ENCODE results near the gene ATP6V1F. TPM values are rescaled to one million over a fixed set of nuclear protein-coding genes. Genes with fewer than 3 reads are reported as not detected.

ATP6V1F gene
- total RNA-seq, 1 experiment from 2014 or later: 149 TPM

DNA sequence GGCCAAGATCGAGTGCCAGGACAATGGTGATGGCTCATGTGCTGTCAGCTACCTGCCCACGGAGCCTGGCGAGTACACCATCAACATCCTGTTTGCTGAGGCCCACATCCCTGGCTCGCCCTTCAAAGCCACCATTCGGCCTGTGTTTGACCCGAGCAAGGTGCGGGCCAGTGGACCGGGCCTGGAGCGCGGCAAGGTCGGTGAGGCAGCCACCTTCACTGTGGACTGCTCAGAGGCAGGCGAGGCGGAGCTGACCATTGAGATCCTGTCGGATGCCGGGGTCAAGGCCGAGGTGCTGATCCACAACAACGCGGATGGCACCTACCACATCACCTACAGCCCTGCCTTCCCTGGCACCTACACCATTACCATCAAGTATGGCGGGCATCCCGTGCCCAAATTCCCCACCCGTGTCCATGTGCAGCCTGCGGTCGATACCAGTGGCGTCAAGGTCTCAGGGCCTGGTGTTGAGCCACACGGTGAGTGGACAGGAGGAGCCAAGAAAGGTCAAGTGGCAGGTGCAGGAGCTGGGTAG is 17.8 kb upstream of the ATP6V1F start:
- no peak overlapping the region for H3K9ac ChIP-seq (ENCODE audit: low read length)
- no peaks in the 10 kb centered on the region for H3K79me2 ChIP-seq (ENCODE audit: insufficient read depth, low read length)
- intact Hi-C loops (cut with micrococcal nuclease): no loop called here
- no peak overlapping the region for H2AFZ ChIP-seq (ENCODE audit: low read depth, low read length, poor library complexity, severe bottlenecking)
- peaks cover 0 to 22% of the 10 kb centered on the region in 2 experiments; a peak in 1 of 4 replicates for H3K36me3 ChIP-seq (ENCODE audit: control insufficient read depth in 1 of 2, insufficient read depth in 2 of 2, low read length in 2 of 2)
- H3K9me3 ChIP-seq (ENCODE audit: control insufficient read depth in 1 of 2, insufficient read depth in 1 of 2, low read depth in 1 of 2, low read length in 2 of 2): no peaks in the 10 kb centered on the region
- peaks cover 0 to 8% of the 10 kb centered on the region in 2 experiments; a peak in 2 of 4 replicates for H3K4me1 ChIP-seq (ENCODE audit: control insufficient read depth in 1 of 2, insufficient read depth in 2 of 2, low read length in 2 of 2)
- H3K27ac ChIP-seq (ENCODE audit: low read depth, low read length): no peak overlapping the region
- no peak for TF ChIP-seq YY1 (IDR thresholded peaks at IDR 0.05; ENCODE audit: extremely low read depth, insufficient replicate concordance, low read depth, low read length)
- no peak for TF ChIP-seq EZH2phosphoT487 (IDR thresholded peaks at IDR 0.05; ENCODE audit: borderline replicate concordance)
- TF ChIP-seq CBX3 (IDR thresholded peaks at IDR 0.05; ENCODE audit: low read depth): no peak
- H3K27me3 ChIP-seq (ENCODE audit: insufficient read depth, low read length): no peaks in the 10 kb centered on the region
- no peaks in the 10 kb centered on the region for H3K9me2 ChIP-seq (ENCODE audit: insufficient read depth)
- RAD21 ChIA-PET (ENCODE audit: low non-redundant PET in 1 of 2, low total read pairs in 2 of 2, uncharacterized antibody in 2 of 2, unreplicated experiment in 2 of 2): no interaction called here
- DNase-seq (ENCODE audit: low read depth, low spot score) (no peak), ATAC-seq (no peak)
- POLR2A ChIA-PET: no interaction called here
- no peak overlapping the region for H3K4me2 ChIP-seq (ENCODE audit: low read length)
- H4K20me1 ChIP-seq (ENCODE audit: insufficient read depth): no peaks in the 10 kb centered on the region
- H3K4me3 ChIP-seq (replicated peaks in 1 of 2; ENCODE audit: low read depth in 1 of 2, low read length in 2 of 2): no peak overlapping the region
- CTCF ChIA-PET: no interaction called here
- BruUV-seq (replicated peaks): no TSS peak

GRCh38 chr7:128845475-128845874 is 17.2 kb upstream of the ATP6V1F start:
- RAD21 ChIA-PET (ENCODE audit: low non-redundant PET in 1 of 2, low total read pairs in 2 of 2, uncharacterized antibody in 2 of 2, unreplicated experiment in 2 of 2): no interaction called here
- POLR2A ChIA-PET: no interaction called here
- no peak for DNase-seq (ENCODE audit: low read depth, low spot score)

More at GRCh38 chr7:128845475-128845874, 17.2 kb upstream of the ATP6V1F start:
- no peak for ATAC-seq
- TF ChIP-seq EZH2 (IDR thresholded peaks at IDR 0.05) (no peak), ZFX (IDR thresholded peaks at IDR 0.05) (no peak), ZNF274 (IDR thresholded peaks at IDR 0.05; ENCODE audit: low read depth, low read length) (no peak), CEBPB (IDR thresholded peaks at IDR 0.05; ENCODE audit: low read depth) (no peak), CBX3 (IDR thresholded peaks at IDR 0.05; ENCODE audit: low read depth) (no peak), MAX (IDR thresholded peaks at IDR 0.05) (no peak), YY1 (IDR thresholded peaks at IDR 0.05; ENCODE audit: extremely low read depth, insufficient replicate concordance, low read depth, low read length) (no peak), CTCF (IDR thresholded peaks at IDR 0.05 in 2 of 3, conservative IDR thresholded peaks at IDR 0.05 in 1 of 3; ENCODE audit: borderline replicate concordance in 1 of 3, insufficient read depth in 1 of 3, low read depth in 2 of 3, low read length in 2 of 3) (no peak), POLR2AphosphoS5 (IDR thresholded peaks at IDR 0.05; ENCODE audit: low read depth, low read length) (no peak), TCF7L2 (IDR thresholded peaks at IDR 0.05; ENCODE audit: borderline replicate concordance, extremely low read depth, insufficient read depth, insufficient read length) (no peak), POLR2A (IDR thresholded peaks at IDR 0.05; ENCODE audit: borderline replicate concordance, extremely low read depth, insufficient read depth, insufficient read length) (no peak)
- TF ChIP-seq, protein P1, sequence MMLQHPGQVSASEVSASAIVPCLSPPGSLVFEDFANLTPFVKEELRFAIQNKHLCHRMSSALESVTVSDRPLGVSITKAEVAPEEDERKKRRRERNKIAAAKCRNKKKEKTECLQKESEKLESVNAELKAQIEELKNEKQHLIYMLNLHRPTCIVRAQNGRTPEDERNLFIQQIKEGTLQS (IDR thresholded peaks at IDR 0.05): no peak
- Histone ChIP-seq H3K9ac (ENCODE audit: low read length) (no peak overlapping the region), H4K20me1 (ENCODE audit: insufficient read depth) (no peaks in the 10 kb centered on the region), H3K4me2 (ENCODE audit: low read length) (no peak overlapping the region), H2AFZ (ENCODE audit: low read depth, low read length, poor library complexity, severe bottlenecking) (no peak overlapping the region), H3K4me3 (replicated peaks in 1 of 2; ENCODE audit: low read depth in 1 of 2, low read length in 2 of 2) (no peak overlapping the region), H3K4me1 (ENCODE audit: control insufficient read depth in 1 of 2, insufficient read depth in 2 of 2, low read length in 2 of 2) (peaks cover 0 to 8% of the 10 kb centered on the region in 2 experiments; a peak in 2 of 4 replicates), H3K27me3 (ENCODE audit: insufficient read depth, low read length) (no peaks in the 10 kb centered on the region), H3K9me2 (ENCODE audit: insufficient read depth) (no peaks in the 10 kb centered on the region), H3K9me3 (ENCODE audit: control insufficient read depth in 1 of 2, insufficient read depth in 1 of 2, low read depth in 1 of 2, low read length in 2 of 2) (no peaks in the 10 kb centered on the region), H3K79me2 (ENCODE audit: insufficient read depth, low read length) (no peaks in the 10 kb centered on the region), H3K27ac (ENCODE audit: low read depth, low read length) (no peak overlapping the region), H3K36me3 (ENCODE audit: control insufficient read depth in 1 of 2, insufficient read depth in 2 of 2, low read length in 2 of 2) (peaks cover 2 to 26% of the 10 kb centered on the region in 2 experiments; a peak in 1 of 4 replicates)
- intact Hi-C loops (cut with micrococcal nuclease): no loop called here
- BruUV-seq (replicated peaks): no TSS peak
- CTCF ChIA-PET: no interaction called here
